Mammary epithelial cell (primary cell): Measurements from ENCODE around the gene OPHN1.
"Not testable (repeated sequence)": the region's sequence is repeated elsewhere in the genome, so short reads cannot be mapped to it uniquely, and the experiment has no call there.

Source experiments
- EZH2 ChIP-seq: IDR thresholded peaks from 2 replicates; pipeline ENCODE4 v1.6.1; 2012; ENCODE audit warnings: low read length, inconsistent platforms, borderline replicate concordance
- TF ChIP-seq, protein P1 (sequence below), 2 donors: IDR thresholded peaks in 1 of 2; conservative IDR thresholded peaks in 1 of 2; 2 replicates each; pipeline ENCODE4 v1.5.1; 2011 to 2012; ENCODE audit warnings: inconsistent platforms in 2 of 2, low read length in 2 of 2, mild to moderate bottlenecking in 2 of 2, control low read depth in 1 of 2, low read depth in 1 of 2; ENCODE audit not compliant: insufficient read depth in 1 of 2; ENCODE audit errors: extremely low read depth in 1 of 2

DNA sequence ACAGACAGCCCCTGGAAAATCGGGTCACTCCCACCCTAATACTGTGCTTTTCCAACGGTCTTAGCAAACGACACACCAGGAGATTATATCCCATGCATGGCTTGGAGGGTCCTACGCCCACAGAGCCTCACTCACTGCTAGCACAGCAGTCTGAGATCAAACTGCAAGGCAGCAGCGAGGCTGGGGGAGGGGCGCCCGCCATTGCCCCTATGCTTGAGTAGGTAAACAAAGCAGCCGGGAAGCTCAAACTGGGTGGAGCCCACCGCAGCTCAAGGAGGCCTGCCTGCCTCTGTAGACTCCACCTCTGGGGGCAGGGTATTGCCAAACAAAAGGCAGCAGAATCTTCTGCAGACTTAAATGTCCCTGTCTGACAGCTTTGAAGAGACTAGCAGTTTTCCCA is 168.5 kb downstream of the OPHN1 start:
- TF ChIP-seq, protein P1, sequence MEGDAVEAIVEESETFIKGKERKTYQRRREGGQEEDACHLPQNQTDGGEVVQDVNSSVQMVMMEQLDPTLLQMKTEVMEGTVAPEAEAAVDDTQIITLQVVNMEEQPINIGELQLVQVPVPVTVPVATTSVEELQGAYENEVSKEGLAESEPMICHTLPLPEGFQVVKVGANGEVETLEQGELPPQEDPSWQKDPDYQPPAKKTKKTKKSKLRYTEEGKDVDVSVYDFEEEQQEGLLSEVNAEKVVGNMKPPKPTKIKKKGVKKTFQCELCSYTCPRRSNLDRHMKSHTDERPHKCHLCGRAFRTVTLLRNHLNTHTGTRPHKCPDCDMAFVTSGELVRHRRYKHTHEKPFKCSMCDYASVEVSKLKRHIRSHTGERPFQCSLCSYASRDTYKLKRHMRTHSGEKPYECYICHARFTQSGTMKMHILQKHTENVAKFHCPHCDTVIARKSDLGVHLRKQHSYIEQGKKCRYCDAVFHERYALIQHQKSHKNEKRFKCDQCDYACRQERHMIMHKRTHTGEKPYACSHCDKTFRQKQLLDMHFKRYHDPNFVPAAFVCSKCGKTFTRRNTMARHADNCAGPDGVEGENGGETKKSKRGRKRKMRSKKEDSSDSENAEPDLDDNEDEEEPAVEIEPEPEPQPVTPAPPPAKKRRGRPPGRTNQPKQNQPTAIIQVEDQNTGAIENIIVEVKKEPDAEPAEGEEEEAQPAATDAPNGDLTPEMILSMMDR (conservative IDR thresholded peaks at IDR 0.05 in 1 of 2, IDR thresholded peaks at IDR 0.05 in 1 of 2; ENCODE audit: extremely low read depth in 1 of 2, insufficient read depth in 1 of 2, low read depth in 1 of 2, low read length in 2 of 2): not testable (repeated sequence)
- not testable (repeated sequence) for TF ChIP-seq EZH2
